ENCODE measurements around the gene RANBP1.

GRCh38 chr22:20147237-20147988 is 31.5 kb downstream of the RANBP1 start:
- TF ChIP-seq POLR2A (IDR thresholded peaks at IDR 0.05) = no peak
- TF ChIP-seq CTCF (IDR thresholded peaks at IDR 0.05) = no peak
